Lower lobe of right lung (tissue), 2 donors: ENCODE results near the gene MYH9. TPM values are rescaled to one million over a fixed set of nuclear protein-coding genes. Genes with fewer than 3 reads are reported as not detected.
A peak's percentile ranks its signal among the peaks of the same experiment; 100 is the strongest.

ENCODE experiments used
- ATAC-seq, 2 donors: fragments of 200-7000 bp; cut with Tn5 transposase; one replicate each; pipeline ENCODE4 v1.9.1; 2020 to 2022; ENCODE audit warnings: mild to moderate bottlenecking in 2 of 2, moderate library complexity in 2 of 2
- DNase-seq: peaks from one replicate; pipeline ENCODE4 v3.0.0-alpha.2; 2020
- H3K27ac ChIP-seq: fragments of 200-600 bp; one replicate; pipeline ENCODE4 v1.8.0; 2022
- H3K27me3 ChIP-seq: fragments of 200-600 bp; one replicate; pipeline ENCODE4 v1.8.0; 2022; ENCODE audit warnings: low read depth
- H3K36me3 ChIP-seq: fragments of 200-600 bp; one replicate; pipeline ENCODE4 v1.8.0; 2022; ENCODE audit warnings: mild to moderate bottlenecking
- H3K4me1 ChIP-seq: fragments of 200-600 bp; one replicate; pipeline ENCODE4 v1.8.0; 2022
- H3K4me3 ChIP-seq: fragments of 200-600 bp; one replicate; pipeline ENCODE4 v1.8.0; 2022; ENCODE audit warnings: mild to moderate bottlenecking
- H3K9me3 ChIP-seq: fragments of 200-600 bp; one replicate; pipeline ENCODE4 v1.8.0; 2022
- CTCF ChIP-seq: fragments of 200-600 bp; IDR thresholded peaks from one replicate; pipeline ENCODE4 v1.8.0; 2022; ENCODE audit warnings: antibody characterized with exemption, mild to moderate bottlenecking
- intact Hi-C: fragments of 100-400 bp; cut with DNase I; formaldehyde crosslinking; loops from one replicate; pipeline ENCODE4 v1.11.0; 2022
- total RNA-seq: library from RNA; stranded (reverse); fragmentation: NEBNext Ultra II Directional; extraction: Animal tissue kit (Norgen Biotek cat#: 25700); gene quantifications from one replicate; pipeline ENCODE4 v1.2.1, GENCODE V29; 2021
- donor health status: DM: no; HTN: yes; CAD: no; lungs with severe emphysema.

Gene MYH9
- total RNA-seq, 1 donor from 2014 or later = 659 TPM

GRCh38 chr22:36236388-36237319, 151.1 kb downstream of the MYH9 start:
- no peak for TF ChIP-seq CTCF
- intact Hi-C loops = no loop called here
- H3K27ac ChIP-seq = no peak overlapping the region
- ATAC-seq (no peak), DNase-seq (no peak)
- H3K4me3 ChIP-seq = peak overlapping the region; percentile 80
- H3K9me3 ChIP-seq = no peaks in the 10 kb centered on the region
- peaks cover 39% of the 10 kb centered on the region for H3K36me3 ChIP-seq
- no peaks in the 10 kb centered on the region for H3K27me3 ChIP-seq
- H3K4me1 ChIP-seq = peaks cover 64% of the 10 kb centered on the region

- Histone ChIP-seq H3K27me3 (no peaks in the 10 kb centered on the region), H3K9me3 (no peaks in the 10 kb centered on the region), H3K36me3 (peaks cover 49% of the 10 kb centered on the region), H3K4me3 (no peak overlapping the region), H3K27ac (no peak overlapping the region), H3K4me1 (peaks cover 64% of the 10 kb centered on the region)
- no peak for TF ChIP-seq CTCF
- no peak for DNase-seq
- intact Hi-C loops = no loop called here
- ATAC-seq = no peak
These were observed 152.2 kb downstream of the MYH9 start for GRCh38 chr22:36235585-36235984.

- Histone ChIP-seq H3K4me3 (no peak overlapping the region), H3K27me3 (no peaks in the 10 kb centered on the region), H3K27ac (no peak overlapping the region), H3K9me3 (no peaks in the 10 kb centered on the region), H3K36me3 (peaks cover 56% of the 10 kb centered on the region), H3K4me1 (peaks cover 63% of the 10 kb centered on the region)
- intact Hi-C loops = no loop called here
- ATAC-seq (no peak), DNase-seq (no peak)
- no peak for TF ChIP-seq CTCF
These were observed 152.8 kb downstream of the MYH9 start for GRCh38 chr22:36234919-36235318.

- no peak for TF ChIP-seq CTCF
- peaks cover 63% of the 10 kb centered on the region for H3K36me3 ChIP-seq
- no peak for DNase-seq
- H3K9me3 ChIP-seq = no peaks in the 10 kb centered on the region
- H3K27ac ChIP-seq = no peak overlapping the region
- ATAC-seq = no peak
- H3K4me1 ChIP-seq = peaks cover 58% of the 10 kb centered on the region
- H3K4me3 ChIP-seq = no peak overlapping the region
- H3K27me3 ChIP-seq = no peaks in the 10 kb centered on the region
- intact Hi-C loops = no loop called here
These were observed 153.6 kb downstream of the MYH9 start for GRCh38 chr22:36234213-36234612.

GRCh38 chr22:36233796-36234195, 154.0 kb downstream of the MYH9 start:
- Histone ChIP-seq H3K36me3 (peaks cover 67% of the 10 kb centered on the region), H3K9me3 (no peaks in the 10 kb centered on the region), H3K27ac (no peak overlapping the region), H3K4me1 (peaks cover 58% of the 10 kb centered on the region), H3K27me3 (no peaks in the 10 kb centered on the region), H3K4me3 (no peak overlapping the region)
- no peak for TF ChIP-seq CTCF
- intact Hi-C loops = no loop called here
- DNase-seq (no peak), ATAC-seq (no peak)
